ENCODE data around the gene PEX11B.

- no peak for TF ChIP-seq GATA2 (IDR thresholded peaks at IDR 0.05; ENCODE audit: low read depth, low read length)
- TF ChIP-seq GATA3 (IDR thresholded peaks at IDR 0.05; ENCODE audit: low read depth, low read length): no peak
These were observed 40.8 kb upstream of the PEX11B start for GRCh38 chr1:145959333-145959732.
